SKM-1 treated with dmso at 0.1 percent for 144 hours (cell line): ENCODE results near the gene FRS3.

Experiments
- DNase-seq: peaks from one replicate; lab custom pipeline; 2025; ENCODE audit not compliant: unreplicated experiment; lab: John Stamatoyannopoulos, UW

FRS3 gene

GRCh38 chr6:41791984-41792383, 12.3 kb upstream of the FRS3 start:
- no peak for DNase-seq

GRCh38 chr6:41791305-41791704, 11.6 kb upstream of the FRS3 start:
- DNase-seq: no peak

- DNase-seq: no peak
Observed at GRCh38 chr6:41790045-41790444, 10.3 kb upstream of the FRS3 start.

- DNase-seq: no peak
Observed at GRCh38 chr6:41789390-41789724, 9.7 kb upstream of the FRS3 start.

- peak; percentile 92 for DNase-seq
Observed at GRCh38 chr6:41787219-41787917, 7.7 kb upstream of the FRS3 start, which contains the start of gene TOMM6. TOMM6 (plus strand) TSS chr6:41787694; CDS start chr6:41787698, 4 bp downstream.

- DNase-seq: peak; percentile 68
Observed at GRCh38 chr6:41786451-41787218, 6.9 kb upstream of the FRS3 start.

GRCh38 chr6:41785689-41786450, 6.2 kb upstream of the FRS3 start:
- no peak for DNase-seq

- no peak for DNase-seq
Observed at GRCh38 chr6:41785254-41785653, 5.6 kb upstream of the FRS3 start.

GRCh38 chr6:41784581-41785171, 5.0 kb upstream of the FRS3 start:
- peak; percentile 63 for DNase-seq

GRCh38 chr6:41783106-41783780, 3.5 kb upstream of the FRS3 start:
- no peak for DNase-seq

GRCh38 chr6:41781366-41781730, 1.6 kb upstream of the FRS3 start:
- DNase-seq: no peak

GRCh38 chr6:41780551-41781365, 1.1 kb upstream of the FRS3 start, which contains the start of gene PRICKLE4:
PRICKLE4 (plus strand) TSS chr6:41780782; CDS start chr6:41783474, 2,692 bp downstream.
- DNase-seq: no peak

GRCh38 chr6:41779336-41779735, 364 bp downstream of the FRS3 start:
- no peak for DNase-seq

GRCh38 chr6:41778895-41779294, 805 bp downstream of the FRS3 start:
- DNase-seq: no peak

GRCh38 chr6:41777551-41778285, 2.0 kb downstream of the FRS3 start:
- DNase-seq: peak; percentile 29

- DNase-seq: no peak
Observed at GRCh38 chr6:41775293-41775882, 4.3 kb downstream of the FRS3 start.

- no peak for DNase-seq
Observed at GRCh38 chr6:41774841-41775240, 4.9 kb downstream of the FRS3 start.

GRCh38 chr6:41771058-41771983, 8.4 kb downstream of the FRS3 start:
- no peak for DNase-seq
